WTC11 (cell line): Measurements from ENCODE around the gene RREB1. TPM values are rescaled to one million over a fixed set of nuclear protein-coding genes. Genes with fewer than 3 reads are reported as not detected.

Experiments
- ATAC-seq: fragments of 200-7000 bp; cut with Tn5 transposase; 2 replicates; pipeline ENCODE4 v1.10.0; 2021; ENCODE audit warnings: mild to moderate bottlenecking, moderate library complexity
- CTCF ChIA-PET: fragments of 300-600 bp; sonication (Branson Sonifier 250); formaldehyde crosslinking; loops from one replicate; lab custom pipeline; 2021; ENCODE audit warnings: antibody characterized with exemption; lab: Charles Lee
- POLR2A ChIA-PET: fragments of 350-600 bp; sonication (Branson Sonifier 250); formaldehyde crosslinking; loops from one replicate; lab custom pipeline; 2021; ENCODE audit warnings: antibody characterized with exemption; lab: Charles Lee
- DNase-seq: peaks from one replicate; pipeline ENCODE4 v3.0.0; 2021; ENCODE audit warnings: low spot score
- H3K27ac Mint-ChIP-seq: 2 replicates; pipeline ENCODE4 v1.8.0; 2021; ENCODE audit warnings: mixed read lengths
- H3K27me3 Mint-ChIP-seq: 2 replicates; pipeline ENCODE4 v1.8.0; 2021; ENCODE audit warnings: low read depth, mild to moderate bottlenecking, moderate library complexity, mixed read lengths
- H3K36me3 Mint-ChIP-seq: 2 replicates; pipeline ENCODE4 v1.8.0; 2021; ENCODE audit warnings: mixed read lengths
- H3K4me1 Mint-ChIP-seq: 2 replicates; pipeline ENCODE4 v1.8.0; 2022; ENCODE audit warnings: mixed read lengths
- H3K4me3 Mint-ChIP-seq: 2 replicates; pipeline ENCODE4 v1.8.0; 2021; ENCODE audit warnings: mild to moderate bottlenecking, moderate library complexity, mixed read lengths
- H3K9me3 Mint-ChIP-seq: 2 replicates; pipeline ENCODE4 v1.8.0; 2021; ENCODE audit warnings: mixed read lengths
- CREB1 ChIP-seq: sonication (generic); formaldehyde crosslinking; IDR thresholded peaks from 2 replicates; pipeline ENCODE4 v1.8.0; 2023; ENCODE audit warnings: mild to moderate bottlenecking, missing genetic modification reagents
- ELF4 ChIP-seq: sonication (generic); formaldehyde crosslinking; IDR thresholded peaks from 2 replicates; pipeline ENCODE4 v1.8.1; 2022; ENCODE audit warnings: low read depth, mild to moderate bottlenecking, moderate library complexity, missing genetic modification reagents
- FOXK1 ChIP-seq: sonication (generic); formaldehyde crosslinking; IDR thresholded peaks from 2 replicates; pipeline ENCODE4 v1.8.0; 2022; ENCODE audit warnings: mild to moderate bottlenecking, moderate library complexity, missing genetic modification reagents
- GRHL2 ChIP-seq: fragments of 250-450 bp; sonication (Bioruptor Pico); IDR thresholded peaks from 2 replicates; pipeline ENCODE4 v1.8.0; 2022; ENCODE audit warnings: mild to moderate bottlenecking, moderate library complexity; ENCODE audit not compliant: insufficient replicate concordance, severe bottlenecking
- JAZF1 ChIP-seq: fragments of 250-450 bp; sonication (Bioruptor Pico); IDR thresholded peaks from 2 replicates; pipeline ENCODE4 v1.9.0; 2021; ENCODE audit warnings: moderate library complexity, mild to moderate bottlenecking, inconsistent platforms
- NFE2L1 ChIP-seq: sonication (generic); formaldehyde crosslinking; IDR thresholded peaks from 2 replicates; pipeline ENCODE4 v1.8.1; 2023; ENCODE audit warnings: missing genetic modification reagents
- NR1H2 ChIP-seq: sonication (generic); formaldehyde crosslinking; IDR thresholded peaks from 2 replicates; pipeline ENCODE4 v1.9.0; 2021; ENCODE audit warnings: mild to moderate bottlenecking, moderate library complexity, missing genetic modification reagents
- OVOL2 ChIP-seq: fragments of 250-450 bp; sonication (Bioruptor Pico); IDR thresholded peaks from 2 replicates; pipeline ENCODE4 v1.9.0; 2021; ENCODE audit warnings: mild to moderate bottlenecking, borderline replicate concordance
- SMAD3 ChIP-seq: sonication (generic); formaldehyde crosslinking; IDR thresholded peaks from 2 replicates; pipeline ENCODE4 v1.8.0; 2022; ENCODE audit warnings: missing genetic modification reagents, mild to moderate bottlenecking, borderline replicate concordance
- SMAD4 ChIP-seq: sonication (generic); formaldehyde crosslinking; IDR thresholded peaks from 2 replicates; pipeline ENCODE4 v1.8.0; 2022; ENCODE audit warnings: mild to moderate bottlenecking, missing genetic modification reagents
- TP53 ChIP-seq: sonication (generic); formaldehyde crosslinking; IDR thresholded peaks from 2 replicates; pipeline ENCODE4 v1.8.1; 2023; ENCODE audit warnings: mild to moderate bottlenecking, missing genetic modification reagents
- ZNF219 ChIP-seq: sonication (generic); formaldehyde crosslinking; IDR thresholded peaks from 2 replicates; pipeline ENCODE4 v1.8.0; 2023; ENCODE audit warnings: missing genetic modification reagents, mild to moderate bottlenecking, borderline replicate concordance
- ZNF232 ChIP-seq: sonication (generic); formaldehyde crosslinking; IDR thresholded peaks from 2 replicates; pipeline ENCODE4 v1.8.0; 2022; ENCODE audit warnings: mild to moderate bottlenecking, missing genetic modification reagents
- ZNF263 ChIP-seq: sonication (generic); formaldehyde crosslinking; IDR thresholded peaks from 2 replicates; pipeline ENCODE4 v1.8.1; 2022; ENCODE audit warnings: low read depth, mild to moderate bottlenecking, moderate library complexity, missing genetic modification reagents
- total RNA-seq: library from RNA; stranded (reverse); gene quantifications from 3 replicates; pipeline ENCODE4 v1.2.3, GENCODE V29; 2021
- TF ChIP-seq, protein P1 (sequence below): sonication (generic); formaldehyde crosslinking; IDR thresholded peaks from 2 replicates; pipeline ENCODE4 v1.8.1; 2023; ENCODE audit warnings: mild to moderate bottlenecking, missing genetic modification reagents, borderline replicate concordance
- TF ChIP-seq, protein P2 (sequence below): fragments of 250-450 bp; sonication (Bioruptor Pico); IDR thresholded peaks from 2 replicates; pipeline ENCODE4 v1.9.0; 2021; ENCODE audit warnings: mild to moderate bottlenecking, borderline replicate concordance
- TF ChIP-seq, protein P3 (sequence below): sonication (generic); formaldehyde crosslinking; IDR thresholded peaks from 2 replicates; pipeline ENCODE4 v1.8.0; 2023; ENCODE audit warnings: missing genetic modification reagents, mild to moderate bottlenecking, borderline replicate concordance
- TF ChIP-seq, protein P4 (sequence below): fragments of 250-450 bp; sonication (Bioruptor Pico); IDR thresholded peaks from 2 replicates; pipeline ENCODE4 v1.9.0; 2021; ENCODE audit warnings: moderate library complexity, mild to moderate bottlenecking, inconsistent platforms, borderline replicate concordance
- TF ChIP-seq, protein P5 (sequence below): sonication (generic); formaldehyde crosslinking; IDR thresholded peaks from 2 replicates; pipeline ENCODE4 v1.8.1; 2023; ENCODE audit warnings: mild to moderate bottlenecking, moderate library complexity, missing genetic modification reagents
- TF ChIP-seq, protein P6 (sequence below): sonication (generic); formaldehyde crosslinking; IDR thresholded peaks from 2 replicates; pipeline ENCODE4 v1.8.1; 2023; ENCODE audit warnings: mild to moderate bottlenecking, missing genetic modification reagents

Gene RREB1
- total RNA-seq, 1 experiment from 2014 or later, result 38.5 TPM

DNA sequence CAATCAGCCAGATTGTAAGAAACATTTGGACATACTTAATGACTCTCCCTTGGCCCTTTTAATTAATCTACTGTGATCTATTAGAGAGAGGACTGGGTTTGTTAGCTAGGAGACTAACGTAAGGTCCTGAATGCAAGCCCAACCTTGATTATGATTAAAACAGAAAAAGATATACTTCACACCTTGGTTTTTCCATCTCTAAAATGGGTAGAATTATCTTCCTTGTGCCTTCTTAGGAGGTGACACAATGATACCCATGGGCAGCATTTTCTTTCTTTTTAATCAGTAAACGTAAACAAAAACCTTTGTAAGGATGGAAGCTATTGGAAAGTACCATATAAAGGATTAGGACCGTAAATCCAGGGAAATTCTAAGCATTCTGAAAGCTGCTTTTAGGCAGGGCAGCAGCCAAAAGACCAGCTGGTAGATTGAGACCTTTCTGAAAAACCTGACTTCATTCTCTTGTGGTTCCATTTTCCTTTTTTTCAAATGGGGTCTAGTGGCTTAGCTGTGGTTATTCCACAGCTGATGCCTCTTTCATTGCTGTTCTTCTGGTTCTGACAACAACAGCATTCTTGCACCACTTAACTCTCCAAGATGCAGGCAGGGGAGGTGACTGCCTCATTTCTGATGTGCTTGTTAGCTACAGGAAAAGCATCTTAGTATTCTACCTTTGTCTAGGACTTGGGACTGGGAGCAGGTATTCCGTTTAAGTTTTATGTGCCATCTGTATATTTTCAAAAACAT, 27.4 kb downstream of the RREB1 start:
- H3K4me1 Mint-ChIP-seq, result peaks cover 64% of the 10 kb centered on the region
- DNase-seq (no peak), ATAC-seq (no peak)
- ChIA-PET POLR2A (interaction anchor here (1.0 kb wide), 1 partner anchor 10 kb away, joined by 4 read pairs; no protein-coding TSS in a partner anchor), CTCF (no interaction called here)
- peak overlapping the region; percentile 57; the same call in 1 of the 2 replicates for H3K27ac Mint-ChIP-seq
- H3K4me3 Mint-ChIP-seq, result no peak overlapping the region
- H3K36me3 Mint-ChIP-seq, result no peaks in the 10 kb centered on the region
- TF ChIP-seq CREB1 (CRISPR knock-in tag) (no peak), ZNF232 (CRISPR knock-in tag) (no peak), ZNF263 (CRISPR knock-in tag) (no peak), SMAD4 (CRISPR knock-in tag) (no peak), OVOL2 (CRISPR knock-in tag) (no peak), JAZF1 (no peak), SMAD3 (no peak), NFE2L1 (CRISPR knock-in tag) (no peak), ELF4 (CRISPR knock-in tag) (no peak), ZNF219 (no peak), NR1H2 (CRISPR knock-in tag) (no peak), TP53 (CRISPR knock-in tag) (no peak), GRHL2 (CRISPR knock-in tag) (no peak), FOXK1 (CRISPR knock-in tag) (no peak)
- TF ChIP-seq, protein P1, sequence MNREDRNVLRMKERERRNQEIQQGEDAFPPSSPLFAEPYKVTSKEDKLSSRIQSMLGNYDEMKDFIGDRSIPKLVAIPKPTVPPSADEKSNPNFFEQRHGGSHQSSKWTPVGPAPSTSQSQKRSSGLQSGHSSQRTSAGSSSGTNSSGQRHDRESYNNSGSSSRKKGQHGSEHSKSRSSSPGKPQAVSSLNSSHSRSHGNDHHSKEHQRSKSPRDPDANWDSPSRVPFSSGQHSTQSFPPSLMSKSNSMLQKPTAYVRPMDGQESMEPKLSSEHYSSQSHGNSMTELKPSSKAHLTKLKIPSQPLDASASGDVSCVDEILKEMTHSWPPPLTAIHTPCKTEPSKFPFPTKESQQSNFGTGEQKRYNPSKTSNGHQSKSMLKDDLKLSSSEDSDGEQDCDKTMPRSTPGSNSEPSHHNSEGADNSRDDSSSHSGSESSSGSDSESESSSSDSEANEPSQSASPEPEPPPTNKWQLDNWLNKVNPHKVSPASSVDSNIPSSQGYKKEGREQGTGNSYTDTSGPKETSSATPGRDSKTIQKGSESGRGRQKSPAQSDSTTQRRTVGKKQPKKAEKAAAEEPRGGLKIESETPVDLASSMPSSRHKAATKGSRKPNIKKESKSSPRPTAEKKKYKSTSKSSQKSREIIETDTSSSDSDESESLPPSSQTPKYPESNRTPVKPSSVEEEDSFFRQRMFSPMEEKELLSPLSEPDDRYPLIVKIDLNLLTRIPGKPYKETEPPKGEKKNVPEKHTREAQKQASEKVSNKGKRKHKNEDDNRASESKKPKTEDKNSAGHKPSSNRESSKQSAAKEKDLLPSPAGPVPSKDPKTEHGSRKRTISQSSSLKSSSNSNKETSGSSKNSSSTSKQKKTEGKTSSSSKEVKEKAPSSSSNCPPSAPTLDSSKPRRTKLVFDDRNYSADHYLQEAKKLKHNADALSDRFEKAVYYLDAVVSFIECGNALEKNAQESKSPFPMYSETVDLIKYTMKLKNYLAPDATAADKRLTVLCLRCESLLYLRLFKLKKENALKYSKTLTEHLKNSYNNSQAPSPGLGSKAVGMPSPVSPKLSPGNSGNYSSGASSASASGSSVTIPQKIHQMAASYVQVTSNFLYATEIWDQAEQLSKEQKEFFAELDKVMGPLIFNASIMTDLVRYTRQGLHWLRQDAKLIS, result no peak
- TF ChIP-seq, protein P2, sequence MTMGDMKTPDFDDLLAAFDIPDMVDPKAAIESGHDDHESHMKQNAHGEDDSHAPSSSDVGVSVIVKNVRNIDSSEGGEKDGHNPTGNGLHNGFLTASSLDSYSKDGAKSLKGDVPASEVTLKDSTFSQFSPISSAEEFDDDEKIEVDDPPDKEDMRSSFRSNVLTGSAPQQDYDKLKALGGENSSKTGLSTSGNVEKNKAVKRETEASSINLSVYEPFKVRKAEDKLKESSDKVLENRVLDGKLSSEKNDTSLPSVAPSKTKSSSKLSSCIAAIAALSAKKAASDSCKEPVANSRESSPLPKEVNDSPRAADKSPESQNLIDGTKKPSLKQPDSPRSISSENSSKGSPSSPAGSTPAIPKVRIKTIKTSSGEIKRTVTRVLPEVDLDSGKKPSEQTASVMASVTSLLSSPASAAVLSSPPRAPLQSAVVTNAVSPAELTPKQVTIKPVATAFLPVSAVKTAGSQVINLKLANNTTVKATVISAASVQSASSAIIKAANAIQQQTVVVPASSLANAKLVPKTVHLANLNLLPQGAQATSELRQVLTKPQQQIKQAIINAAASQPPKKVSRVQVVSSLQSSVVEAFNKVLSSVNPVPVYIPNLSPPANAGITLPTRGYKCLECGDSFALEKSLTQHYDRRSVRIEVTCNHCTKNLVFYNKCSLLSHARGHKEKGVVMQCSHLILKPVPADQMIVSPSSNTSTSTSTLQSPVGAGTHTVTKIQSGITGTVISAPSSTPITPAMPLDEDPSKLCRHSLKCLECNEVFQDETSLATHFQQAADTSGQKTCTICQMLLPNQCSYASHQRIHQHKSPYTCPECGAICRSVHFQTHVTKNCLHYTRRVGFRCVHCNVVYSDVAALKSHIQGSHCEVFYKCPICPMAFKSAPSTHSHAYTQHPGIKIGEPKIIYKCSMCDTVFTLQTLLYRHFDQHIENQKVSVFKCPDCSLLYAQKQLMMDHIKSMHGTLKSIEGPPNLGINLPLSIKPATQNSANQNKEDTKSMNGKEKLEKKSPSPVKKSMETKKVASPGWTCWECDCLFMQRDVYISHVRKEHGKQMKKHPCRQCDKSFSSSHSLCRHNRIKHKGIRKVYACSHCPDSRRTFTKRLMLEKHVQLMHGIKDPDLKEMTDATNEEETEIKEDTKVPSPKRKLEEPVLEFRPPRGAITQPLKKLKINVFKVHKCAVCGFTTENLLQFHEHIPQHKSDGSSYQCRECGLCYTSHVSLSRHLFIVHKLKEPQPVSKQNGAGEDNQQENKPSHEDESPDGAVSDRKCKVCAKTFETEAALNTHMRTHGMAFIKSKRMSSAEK (CRISPR knock-in tag), result no peak
- TF ChIP-seq, protein P3, sequence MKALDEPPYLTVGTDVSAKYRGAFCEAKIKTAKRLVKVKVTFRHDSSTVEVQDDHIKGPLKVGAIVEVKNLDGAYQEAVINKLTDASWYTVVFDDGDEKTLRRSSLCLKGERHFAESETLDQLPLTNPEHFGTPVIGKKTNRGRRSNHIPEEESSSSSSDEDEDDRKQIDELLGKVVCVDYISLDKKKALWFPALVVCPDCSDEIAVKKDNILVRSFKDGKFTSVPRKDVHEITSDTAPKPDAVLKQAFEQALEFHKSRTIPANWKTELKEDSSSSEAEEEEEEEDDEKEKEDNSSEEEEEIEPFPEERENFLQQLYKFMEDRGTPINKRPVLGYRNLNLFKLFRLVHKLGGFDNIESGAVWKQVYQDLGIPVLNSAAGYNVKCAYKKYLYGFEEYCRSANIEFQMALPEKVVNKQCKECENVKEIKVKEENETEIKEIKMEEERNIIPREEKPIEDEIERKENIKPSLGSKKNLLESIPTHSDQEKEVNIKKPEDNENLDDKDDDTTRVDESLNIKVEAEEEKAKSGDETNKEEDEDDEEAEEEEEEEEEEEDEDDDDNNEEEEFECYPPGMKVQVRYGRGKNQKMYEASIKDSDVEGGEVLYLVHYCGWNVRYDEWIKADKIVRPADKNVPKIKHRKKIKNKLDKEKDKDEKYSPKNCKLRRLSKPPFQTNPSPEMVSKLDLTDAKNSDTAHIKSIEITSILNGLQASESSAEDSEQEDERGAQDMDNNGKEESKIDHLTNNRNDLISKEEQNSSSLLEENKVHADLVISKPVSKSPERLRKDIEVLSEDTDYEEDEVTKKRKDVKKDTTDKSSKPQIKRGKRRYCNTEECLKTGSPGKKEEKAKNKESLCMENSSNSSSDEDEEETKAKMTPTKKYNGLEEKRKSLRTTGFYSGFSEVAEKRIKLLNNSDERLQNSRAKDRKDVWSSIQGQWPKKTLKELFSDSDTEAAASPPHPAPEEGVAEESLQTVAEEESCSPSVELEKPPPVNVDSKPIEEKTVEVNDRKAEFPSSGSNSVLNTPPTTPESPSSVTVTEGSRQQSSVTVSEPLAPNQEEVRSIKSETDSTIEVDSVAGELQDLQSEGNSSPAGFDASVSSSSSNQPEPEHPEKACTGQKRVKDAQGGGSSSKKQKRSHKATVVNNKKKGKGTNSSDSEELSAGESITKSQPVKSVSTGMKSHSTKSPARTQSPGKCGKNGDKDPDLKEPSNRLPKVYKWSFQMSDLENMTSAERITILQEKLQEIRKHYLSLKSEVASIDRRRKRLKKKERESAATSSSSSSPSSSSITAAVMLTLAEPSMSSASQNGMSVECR, result no peak
- TF ChIP-seq, protein P4, sequence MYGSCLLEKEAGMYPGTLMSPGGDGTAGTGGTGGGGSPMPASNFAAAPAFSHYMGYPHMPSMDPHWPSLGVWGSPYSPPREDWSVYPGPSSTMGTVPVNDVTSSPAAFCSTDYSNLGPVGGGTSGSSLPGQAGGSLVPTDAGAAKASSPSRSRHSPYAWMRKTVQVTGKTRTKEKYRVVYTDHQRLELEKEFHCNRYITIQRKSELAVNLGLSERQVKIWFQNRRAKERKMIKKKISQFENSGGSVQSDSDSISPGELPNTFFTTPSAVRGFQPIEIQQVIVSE (CRISPR knock-in tag), result no peak
- TF ChIP-seq, protein P5, sequence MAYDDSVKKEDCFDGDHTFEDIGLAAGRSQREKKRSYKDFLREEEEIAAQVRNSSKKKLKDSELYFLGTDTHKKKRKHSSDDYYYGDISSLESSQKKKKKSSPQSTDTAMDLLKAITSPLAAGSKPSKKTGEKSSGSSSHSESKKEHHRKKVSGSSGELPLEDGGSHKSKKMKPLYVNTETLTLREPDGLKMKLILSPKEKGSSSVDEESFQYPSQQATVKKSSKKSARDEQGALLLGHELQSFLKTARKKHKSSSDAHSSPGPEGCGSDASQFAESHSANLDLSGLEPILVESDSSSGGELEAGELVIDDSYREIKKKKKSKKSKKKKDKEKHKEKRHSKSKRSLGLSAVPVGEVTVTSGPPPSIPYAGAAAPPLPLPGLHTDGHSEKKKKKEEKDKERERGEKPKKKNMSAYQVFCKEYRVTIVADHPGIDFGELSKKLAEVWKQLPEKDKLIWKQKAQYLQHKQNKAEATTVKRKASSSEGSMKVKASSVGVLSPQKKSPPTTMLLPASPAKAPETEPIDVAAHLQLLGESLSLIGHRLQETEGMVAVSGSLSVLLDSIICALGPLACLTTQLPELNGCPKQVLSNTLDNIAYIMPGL, result no peak
- TF ChIP-seq, protein P6, sequence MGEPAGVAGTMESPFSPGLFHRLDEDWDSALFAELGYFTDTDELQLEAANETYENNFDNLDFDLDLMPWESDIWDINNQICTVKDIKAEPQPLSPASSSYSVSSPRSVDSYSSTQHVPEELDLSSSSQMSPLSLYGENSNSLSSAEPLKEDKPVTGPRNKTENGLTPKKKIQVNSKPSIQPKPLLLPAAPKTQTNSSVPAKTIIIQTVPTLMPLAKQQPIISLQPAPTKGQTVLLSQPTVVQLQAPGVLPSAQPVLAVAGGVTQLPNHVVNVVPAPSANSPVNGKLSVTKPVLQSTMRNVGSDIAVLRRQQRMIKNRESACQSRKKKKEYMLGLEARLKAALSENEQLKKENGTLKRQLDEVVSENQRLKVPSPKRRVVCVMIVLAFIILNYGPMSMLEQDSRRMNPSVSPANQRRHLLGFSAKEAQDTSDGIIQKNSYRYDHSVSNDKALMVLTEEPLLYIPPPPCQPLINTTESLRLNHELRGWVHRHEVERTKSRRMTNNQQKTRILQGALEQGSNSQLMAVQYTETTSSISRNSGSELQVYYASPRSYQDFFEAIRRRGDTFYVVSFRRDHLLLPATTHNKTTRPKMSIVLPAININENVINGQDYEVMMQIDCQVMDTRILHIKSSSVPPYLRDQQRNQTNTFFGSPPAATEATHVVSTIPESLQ (CRISPR knock-in tag), result no peak
- no peaks in the 10 kb centered on the region for H3K9me3 Mint-ChIP-seq
- H3K27me3 Mint-ChIP-seq, result no peaks in the 10 kb centered on the region
